T-helper 2 cell treated with Interferon-gamma antibody and Interleukin-4, amounts not matched to agents 5 μg/mL and 100 μg/mL, for 36 hours (primary cell): ENCODE results near the gene ABCB7.
"Not testable (repeated sequence)": the region's sequence is repeated elsewhere in the genome, so short reads cannot be mapped to it uniquely, and the experiment has no call there.

ENCODE experiments used
- DNase-seq: peaks from one replicate; pipeline ENCODE4 v3.0.0; 2021; ENCODE audit warnings: low spot score
- H3K27ac Mint-ChIP-seq: one replicate; pipeline ENCODE4 v1.8.0; 2021; ENCODE audit warnings: mild to moderate bottlenecking, mixed read lengths
- H3K27me3 Mint-ChIP-seq: one replicate; pipeline ENCODE4 v1.8.0; 2021; ENCODE audit warnings: low read depth, mixed read lengths
- H3K36me3 Mint-ChIP-seq: one replicate; pipeline ENCODE4 v1.8.0; 2021; ENCODE audit warnings: low read depth, mixed read lengths
- H3K4me1 Mint-ChIP-seq: one replicate; pipeline ENCODE4 v1.8.0; 2021; ENCODE audit warnings: low read depth, mixed read lengths
- H3K4me3 Mint-ChIP-seq: one replicate; pipeline ENCODE4 v1.8.0; 2022; ENCODE audit warnings: mild to moderate bottlenecking, moderate library complexity, mixed read lengths
- H3K9me3 Mint-ChIP-seq: one replicate; pipeline ENCODE4 v1.8.0; 2021; ENCODE audit warnings: mixed read lengths

ABCB7 gene

DNA sequence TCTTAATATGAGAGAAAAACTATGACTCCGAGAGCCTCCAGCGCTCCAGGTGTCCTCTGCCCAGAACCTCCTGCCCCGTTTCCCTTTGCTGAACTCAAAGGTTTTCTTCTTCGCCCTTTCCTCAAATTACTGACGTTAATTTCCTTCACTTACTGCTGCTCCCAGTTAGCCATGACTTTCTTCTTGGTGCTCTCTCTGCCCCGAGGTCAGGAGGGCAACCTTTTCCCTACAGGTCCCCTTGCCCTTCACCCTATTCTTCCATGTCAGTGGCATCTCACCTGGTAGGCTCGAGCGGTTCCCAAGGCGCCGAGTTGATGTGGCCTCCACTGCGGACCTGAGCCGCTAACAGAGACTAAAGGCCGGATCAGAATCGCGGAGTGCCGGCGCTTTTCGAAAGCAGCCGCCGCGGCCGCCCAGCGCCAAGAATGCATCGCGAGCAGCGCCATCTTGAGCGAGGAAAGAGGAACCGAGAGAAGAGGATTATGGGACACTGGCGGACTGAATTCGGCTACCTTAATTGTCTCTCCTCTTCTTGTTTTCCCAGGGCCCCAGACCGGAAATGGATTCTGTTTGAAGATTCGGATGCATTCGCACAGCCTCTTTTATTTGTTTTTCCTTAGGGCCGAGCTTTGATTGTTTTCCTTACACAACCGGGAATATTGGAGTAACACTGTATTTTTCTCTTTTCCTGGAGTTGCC is at the start of gene ABCB7:
TSS of gene ABCB7 (minus strand) at position 457 of the 699 bp plus-strand sequence. CDS start at position 446, 11 bp downstream.
- Mint-ChIP-seq H3K36me3 (peaks cover 5% of the 10 kb centered on the region), H3K9me3 (no peaks in the 10 kb centered on the region)

DNA sequence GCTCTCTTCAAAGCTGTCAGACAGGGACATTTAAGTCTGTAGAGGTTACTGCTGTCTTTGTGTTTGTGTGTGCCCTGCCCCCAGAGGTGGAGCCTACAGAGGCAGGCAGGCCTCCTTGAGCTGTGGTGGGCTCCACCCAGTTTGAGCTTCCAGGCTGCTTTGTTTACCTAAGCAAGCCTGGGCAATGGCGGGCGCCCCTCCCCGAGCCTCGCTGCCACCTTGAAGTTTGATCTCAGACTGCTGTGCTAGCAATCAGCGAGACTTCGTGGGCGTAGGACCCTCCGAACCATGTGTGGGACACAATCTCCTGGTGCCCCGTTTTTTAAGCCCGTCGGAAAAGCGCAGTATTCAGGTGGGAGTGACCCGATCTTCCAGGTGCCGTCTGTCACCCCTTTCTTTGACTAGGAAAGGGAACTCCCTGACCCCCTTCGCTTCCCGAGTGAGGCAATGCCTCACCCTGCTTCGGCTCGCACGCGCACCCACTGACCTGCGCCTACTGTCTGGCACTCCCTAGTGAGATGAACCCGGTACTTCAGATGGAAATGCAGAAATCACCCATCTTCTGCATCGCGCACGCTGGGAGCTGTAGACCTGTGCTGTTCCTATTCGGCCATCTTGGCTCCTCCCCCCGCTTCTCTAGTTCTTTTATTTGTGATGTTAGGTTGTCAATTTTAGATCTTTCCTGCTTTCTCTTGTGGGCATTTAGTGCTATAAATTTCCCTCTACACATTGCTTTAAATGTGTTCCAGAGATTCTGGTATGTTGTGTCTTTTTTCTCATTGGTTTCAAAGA is 32.5 kb upstream of the ABCB7 start:
- H3K4me3 Mint-ChIP-seq, H3K4me1 Mint-ChIP-seq, H3K36me3 Mint-ChIP-seq, H3K9me3 Mint-ChIP-seq, DNase-seq, H3K27me3 Mint-ChIP-seq, H3K27ac Mint-ChIP-seq: not testable (repeated sequence)

More for the DNA sequence above, at the start of gene ABCB7:
- H3K27me3 Mint-ChIP-seq = no peaks in the 10 kb centered on the region
- H3K27ac Mint-ChIP-seq = peak within 1 kb of the TSS; percentile 95
- H3K4me3 Mint-ChIP-seq = peak within 1 kb of the TSS; percentile 95
- DNase-seq = peak; percentile 60
- peaks cover 32% of the 10 kb centered on the region for H3K4me1 Mint-ChIP-seq

DNA sequence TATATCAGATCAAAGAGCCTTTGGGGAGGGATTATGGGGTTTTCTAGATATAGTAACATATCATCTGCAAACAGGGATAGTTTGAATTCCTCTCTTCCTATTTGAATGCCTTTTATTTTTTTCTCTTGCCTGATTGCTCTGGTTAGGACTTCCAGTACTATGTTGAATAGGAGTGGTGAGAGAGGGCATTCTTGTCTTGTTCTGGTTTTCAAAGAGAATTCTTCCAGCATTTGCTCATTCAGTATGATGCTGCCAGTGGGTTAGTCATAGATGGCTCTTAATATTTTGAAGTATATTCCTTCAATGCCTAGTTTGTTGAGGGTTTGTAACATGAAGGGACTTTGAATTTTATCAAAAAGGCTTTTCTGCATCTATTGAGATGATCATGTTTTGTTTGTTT is 25.6 kb upstream of the ABCB7 start:
- H3K27ac Mint-ChIP-seq = no peak overlapping the region
- no peaks in the 10 kb centered on the region for H3K27me3 Mint-ChIP-seq
- no peaks in the 10 kb centered on the region for H3K4me1 Mint-ChIP-seq
- DNase-seq = no peak
- H3K9me3 Mint-ChIP-seq = peaks cover 3% of the 10 kb centered on the region
- no peak overlapping the region for H3K4me3 Mint-ChIP-seq
- no peaks in the 10 kb centered on the region for H3K36me3 Mint-ChIP-seq

DNA sequence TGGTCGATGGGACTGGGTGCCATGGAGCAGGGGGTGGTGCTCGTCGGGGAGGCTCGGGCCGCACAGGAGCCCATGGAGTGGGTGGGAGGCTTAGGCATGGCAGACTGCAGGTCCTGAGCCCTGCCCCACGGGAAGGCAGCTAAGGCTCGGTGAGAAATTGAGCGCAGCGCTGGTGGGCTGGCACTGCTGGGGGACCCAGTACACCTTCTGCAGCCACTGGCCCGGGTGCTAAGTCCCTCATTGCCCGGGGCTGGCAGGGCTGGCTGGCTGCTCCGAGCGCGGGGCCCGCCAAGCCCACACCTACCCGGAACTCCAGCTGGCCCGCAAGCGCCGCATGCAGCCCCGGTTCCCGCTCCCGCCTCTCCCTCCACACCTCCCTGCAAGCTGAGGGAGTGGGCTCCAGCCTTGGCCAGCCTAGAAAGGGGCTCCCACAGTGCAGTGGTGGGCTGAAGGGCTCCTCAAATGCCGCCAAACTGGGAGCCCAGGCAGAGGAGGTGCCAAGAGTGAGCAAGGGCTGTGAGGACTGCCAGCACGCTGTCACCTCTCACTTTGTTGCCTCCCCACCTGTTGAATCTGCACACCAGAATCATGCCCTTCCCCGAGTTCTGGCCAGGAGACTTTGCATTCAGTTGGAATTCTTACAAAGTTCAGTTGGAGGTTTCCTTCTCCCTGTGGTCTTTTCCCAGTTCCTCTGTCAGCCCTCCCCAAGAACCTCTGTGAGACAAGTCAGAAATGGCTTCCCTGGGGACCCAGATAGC is 23.6 kb upstream of the ABCB7 start:
- H3K27me3 Mint-ChIP-seq, H3K4me1 Mint-ChIP-seq, H3K4me3 Mint-ChIP-seq, H3K9me3 Mint-ChIP-seq, DNase-seq, H3K27ac Mint-ChIP-seq, H3K36me3 Mint-ChIP-seq: not testable (repeated sequence)

DNA sequence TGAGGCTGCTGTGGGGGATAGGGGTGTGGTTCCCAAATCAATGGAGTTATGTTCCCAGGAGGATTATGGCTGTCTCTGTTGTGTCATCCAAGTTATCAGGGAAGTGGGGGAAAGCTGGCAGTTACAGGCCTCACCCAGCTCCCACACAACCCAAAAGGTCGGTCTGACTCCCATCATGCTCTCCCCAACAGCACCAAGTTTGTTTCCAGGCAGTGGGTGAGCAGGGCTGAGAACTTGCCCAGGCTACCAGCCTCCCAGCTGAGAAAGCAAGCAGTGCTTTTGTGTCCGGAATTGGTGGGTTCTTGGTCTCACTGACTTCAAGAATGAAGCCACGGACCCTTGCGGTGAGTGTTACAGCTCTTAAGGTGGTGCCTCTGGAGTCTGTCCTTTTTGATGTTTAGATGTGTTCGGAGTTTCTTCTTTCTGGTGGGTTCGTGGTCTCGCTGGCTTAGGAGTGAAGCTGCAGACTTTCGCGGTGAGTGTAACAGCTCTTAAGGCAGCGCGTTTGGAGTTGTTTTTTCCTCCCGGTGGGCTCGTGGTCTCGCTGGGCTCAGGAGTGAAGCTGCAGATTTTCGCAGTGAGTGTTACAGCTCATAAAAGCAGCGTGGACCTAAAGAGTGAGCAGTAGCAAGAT is 16.3 kb upstream of the ABCB7 start:
- H3K9me3 Mint-ChIP-seq, H3K27ac Mint-ChIP-seq: not testable (repeated sequence)

DNA sequence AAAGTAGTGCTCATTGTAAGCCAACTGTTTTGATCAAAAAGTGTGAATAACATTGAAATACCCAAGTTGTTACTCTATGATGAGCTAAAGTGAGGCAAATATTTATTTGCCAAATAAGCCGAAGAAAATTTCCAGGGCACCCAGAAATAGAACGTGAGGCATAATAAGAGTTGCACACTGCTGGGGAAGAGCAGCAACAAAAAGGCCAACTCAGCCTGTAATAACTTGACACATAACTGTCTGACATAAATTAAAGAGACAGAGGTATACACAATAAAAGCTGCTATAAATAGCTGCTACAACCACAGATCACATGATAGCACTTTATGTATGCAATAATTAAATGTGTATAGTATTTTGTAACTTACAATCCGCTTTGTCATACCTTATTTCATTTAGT is 2.0 kb upstream of the ABCB7 start:
- no peak overlapping the region for H3K4me3 Mint-ChIP-seq
- H3K27me3 Mint-ChIP-seq = no peaks in the 10 kb centered on the region
- no peaks in the 10 kb centered on the region for H3K9me3 Mint-ChIP-seq
- no peak for DNase-seq
- H3K4me1 Mint-ChIP-seq = peaks cover 28% of the 10 kb centered on the region
- H3K27ac Mint-ChIP-seq = no peak overlapping the region
- peaks cover 1% of the 10 kb centered on the region for H3K36me3 Mint-ChIP-seq

More for the DNA sequence above, 16.3 kb upstream of the ABCB7 start:
- not testable (repeated sequence) for H3K27me3 Mint-ChIP-seq, H3K36me3 Mint-ChIP-seq, H3K4me3 Mint-ChIP-seq, H3K4me1 Mint-ChIP-seq, DNase-seq

DNA sequence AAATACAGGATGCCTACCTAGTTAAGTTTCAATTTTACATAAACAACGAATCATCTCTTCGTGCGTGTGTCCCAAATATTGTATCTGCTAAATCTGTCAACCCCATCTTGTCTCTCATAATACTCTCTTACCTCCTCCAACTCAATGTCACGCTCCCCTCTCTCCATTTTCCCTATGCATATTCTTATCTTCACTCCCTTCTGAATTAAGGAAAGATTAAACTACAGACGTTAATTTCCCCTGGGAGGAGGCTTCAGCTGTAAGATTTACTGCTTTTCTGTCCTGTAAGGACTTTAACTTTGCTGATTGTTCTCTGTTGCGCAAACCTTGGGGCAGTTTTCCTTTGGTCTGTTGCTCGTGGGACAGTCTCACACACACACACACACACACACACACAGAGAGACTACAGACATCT is 455 bp upstream of the ABCB7 start:
- Mint-ChIP-seq H3K4me3 (peak overlapping the region; percentile 95), H3K27ac (peak overlapping the region; percentile 95), H3K36me3 (peaks cover 1% of the 10 kb centered on the region), H3K4me1 (peaks cover 28% of the 10 kb centered on the region), H3K9me3 (no peaks in the 10 kb centered on the region), H3K27me3 (no peaks in the 10 kb centered on the region)
- DNase-seq = no peak

DNA sequence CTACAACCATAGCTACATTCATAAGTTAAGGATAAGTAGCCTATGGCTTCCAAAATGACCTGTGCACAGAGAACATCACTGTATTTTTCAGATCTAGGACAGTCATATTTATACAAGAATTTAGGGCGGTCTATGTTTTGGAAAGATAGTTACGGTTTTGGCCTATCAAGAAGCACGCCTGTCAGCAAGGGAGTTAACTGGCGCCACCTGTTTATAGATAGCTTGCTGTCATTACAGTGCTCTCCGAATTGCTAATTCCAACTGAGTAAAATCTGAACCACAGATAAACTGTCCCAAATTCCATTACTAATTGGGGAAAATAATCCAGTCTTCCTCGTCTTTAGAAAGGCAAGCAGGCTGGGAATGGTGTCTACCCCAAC is 646 bp downstream of the ABCB7 start:
- DNase-seq = peak; percentile 4
- Mint-ChIP-seq H3K36me3 (peaks cover 5% of the 10 kb centered on the region), H3K9me3 (no peaks in the 10 kb centered on the region), H3K27ac (peak overlapping the region; percentile 95), H3K4me3 (peak overlapping the region; percentile 95), H3K4me1 (peaks cover 32% of the 10 kb centered on the region), H3K27me3 (no peaks in the 10 kb centered on the region)

DNA sequence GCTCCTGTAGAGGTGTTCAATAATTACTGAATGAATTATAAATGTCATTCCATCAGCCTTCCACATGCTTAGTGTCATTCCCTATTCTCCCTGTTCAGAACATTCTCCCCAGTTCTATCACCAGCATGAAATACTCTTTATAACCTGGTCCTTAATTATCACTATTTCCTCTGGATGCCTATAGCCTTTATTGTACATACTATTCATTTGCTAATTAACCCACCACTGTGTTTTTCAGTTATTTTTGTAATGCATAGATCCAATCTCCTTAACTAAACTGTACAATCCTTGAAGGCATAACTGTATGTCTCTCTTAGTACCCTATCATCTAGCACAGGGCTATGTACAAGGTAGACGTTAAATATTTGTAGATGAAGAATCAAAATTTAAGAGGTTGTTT is 1.2 kb downstream of the ABCB7 start:
- Mint-ChIP-seq H3K36me3 (peaks cover 5% of the 10 kb centered on the region), H3K4me1 (peaks cover 34% of the 10 kb centered on the region), H3K27me3 (no peaks in the 10 kb centered on the region), H3K27ac (peak overlapping the region; percentile 41), H3K9me3 (no peaks in the 10 kb centered on the region), H3K4me3 (peak overlapping the region; percentile 95)
- DNase-seq = no peak

DNA sequence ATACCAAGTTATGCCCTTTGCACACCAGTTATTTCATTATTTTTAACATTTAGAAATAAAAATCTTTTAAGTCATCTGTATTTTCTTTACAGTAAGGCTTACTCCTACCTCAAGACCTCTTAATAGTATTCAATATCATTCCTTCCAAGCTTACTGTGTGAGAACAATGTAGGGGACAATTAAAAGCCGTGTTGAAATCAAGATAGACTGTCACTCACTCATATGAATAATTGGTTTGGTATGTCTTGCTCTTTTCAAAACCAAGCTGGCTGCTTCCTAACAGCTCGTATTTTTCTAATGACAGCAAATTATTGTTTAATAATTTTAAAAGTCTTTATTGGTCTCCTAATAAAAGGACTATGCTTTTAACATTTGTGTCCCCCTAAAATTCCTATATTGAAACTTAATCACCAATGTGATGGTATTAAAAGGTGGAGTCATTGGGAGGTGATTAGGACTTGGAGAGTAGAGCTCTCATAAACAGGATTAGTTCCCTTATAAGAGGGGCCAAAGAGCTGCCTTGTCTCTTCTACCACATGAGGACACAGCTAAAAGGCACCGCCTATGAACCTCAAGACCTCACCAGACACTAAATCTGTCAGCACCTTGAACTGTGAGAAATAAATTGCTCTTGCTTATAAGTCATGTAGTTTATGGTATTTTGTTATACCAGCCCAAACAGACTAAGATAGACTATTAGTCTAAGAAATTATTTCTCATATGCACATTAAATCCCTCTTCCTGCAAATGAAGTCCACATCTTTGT is 4.1 kb downstream of the ABCB7 start:
- Mint-ChIP-seq H3K27ac (no peak overlapping the region), H3K4me3 (no peak overlapping the region), H3K4me1 (peaks cover 25% of the 10 kb centered on the region), H3K27me3 (no peaks in the 10 kb centered on the region), H3K36me3 (peaks cover 12% of the 10 kb centered on the region), H3K9me3 (peaks cover 4% of the 10 kb centered on the region)
- DNase-seq = no peak

DNA sequence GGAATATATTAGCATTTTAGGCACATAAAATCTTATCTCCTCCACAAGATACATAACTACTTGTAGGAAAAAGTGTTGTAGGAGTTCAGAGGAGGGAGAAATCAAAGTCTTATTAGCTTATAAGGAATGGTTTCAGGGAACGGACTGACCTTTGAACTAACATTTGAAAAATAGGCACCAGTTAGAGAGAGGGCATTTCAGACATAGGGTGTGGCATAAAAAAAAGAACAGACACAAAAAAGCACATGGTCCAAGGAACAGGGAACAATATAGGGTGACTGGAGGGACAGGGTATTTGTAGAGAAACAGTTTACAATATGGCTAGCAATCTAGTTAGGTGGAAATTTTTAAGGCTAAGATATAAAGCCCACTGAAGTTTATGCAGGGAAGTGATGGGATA is 6.4 kb downstream of the ABCB7 start:
- no peak overlapping the region for H3K4me3 Mint-ChIP-seq
- peaks cover 28% of the 10 kb centered on the region for H3K4me1 Mint-ChIP-seq
- H3K27ac Mint-ChIP-seq = no peak overlapping the region

DNA sequence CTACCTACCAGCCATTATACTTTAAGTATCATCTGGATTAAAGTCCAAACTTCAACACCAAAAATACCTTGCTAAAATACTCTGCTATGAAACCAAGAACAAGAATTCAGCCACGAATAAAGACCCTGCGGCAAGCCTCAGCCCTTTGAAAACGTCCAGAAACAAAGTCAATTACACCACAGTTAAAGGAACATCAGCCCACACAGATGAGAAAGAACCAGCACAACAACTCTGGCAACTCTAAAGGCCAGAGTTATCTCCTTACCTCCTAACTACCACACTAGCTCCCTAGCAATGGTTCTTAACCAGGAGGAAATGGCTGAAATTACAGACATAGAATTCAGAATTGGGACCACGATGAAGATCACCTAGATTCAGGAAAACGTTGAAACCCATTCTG is 23.4 kb downstream of the ABCB7 start:
- Mint-ChIP-seq H3K4me3 (no peak overlapping the region), H3K27me3 (no peaks in the 10 kb centered on the region), H3K27ac (no peak overlapping the region), H3K36me3 (peaks cover 17% of the 10 kb centered on the region), H3K4me1 (peaks cover 11% of the 10 kb centered on the region), H3K9me3 (peaks cover 2% of the 10 kb centered on the region)
- DNase-seq = no peak

More for the DNA sequence above, 6.4 kb downstream of the ABCB7 start:
- peaks cover 4% of the 10 kb centered on the region for H3K9me3 Mint-ChIP-seq
- H3K27me3 Mint-ChIP-seq = no peaks in the 10 kb centered on the region
- peaks cover 23% of the 10 kb centered on the region for H3K36me3 Mint-ChIP-seq
- DNase-seq = no peak

DNA sequence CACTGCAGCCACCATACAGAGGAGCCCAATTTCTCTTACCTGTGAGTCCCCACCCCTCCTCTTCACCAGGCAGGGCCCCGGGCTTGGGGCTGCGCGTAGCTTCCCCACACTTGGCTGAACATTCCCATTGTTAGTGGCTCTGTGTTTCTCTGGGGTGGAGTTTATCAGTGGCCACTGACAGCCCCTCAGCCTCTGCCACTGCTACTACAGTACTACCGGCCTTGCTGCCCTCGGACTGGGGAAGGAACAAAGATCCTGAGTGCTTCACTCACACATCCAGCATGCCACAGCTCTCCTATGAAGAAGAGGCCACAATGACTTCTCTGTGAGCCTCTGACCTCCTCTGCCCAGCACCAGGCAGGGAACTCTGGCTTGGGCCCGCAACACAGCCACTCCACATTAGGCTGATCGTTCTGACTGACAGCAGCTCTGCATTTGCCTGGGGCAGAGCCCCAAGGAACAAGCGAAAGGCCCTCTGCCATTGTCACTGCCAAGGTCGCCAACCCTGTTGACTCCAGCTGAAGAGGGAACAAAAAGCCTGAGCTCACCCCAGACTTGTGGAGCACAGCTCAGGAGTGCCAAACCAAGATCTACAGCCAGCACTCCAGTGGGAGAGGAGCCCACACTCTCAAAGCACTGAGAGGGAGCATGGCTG is 24.0 kb downstream of the ABCB7 start:
- Mint-ChIP-seq H3K27ac (no peak overlapping the region), H3K4me3 (no peak overlapping the region), H3K9me3 (peaks cover 2% of the 10 kb centered on the region), H3K27me3 (no peaks in the 10 kb centered on the region), H3K4me1 (peaks cover 11% of the 10 kb centered on the region), H3K36me3 (peaks cover 17% of the 10 kb centered on the region)
- DNase-seq = no peak
